Esophagus squamous epithelium (tissue), 5 donors: ENCODE results near the gene AREL1. TPM values are rescaled to one million over a fixed set of nuclear protein-coding genes. Genes with fewer than 3 reads are reported as not detected.
A peak's percentile ranks its signal among the peaks of the same experiment; 100 is the strongest.

Experiments used
- DNase-seq: peaks from one replicate; lab custom pipeline; 2025; lab: John Stamatoyannopoulos, UW
- H3K27ac ChIP-seq, 4 donors: fragments of 200-600 bp; sonication (generic); one replicate each; pipeline ENCODE4 v1.5.1; 2016 to 2019; ENCODE audit warnings: mild to moderate bottlenecking in 1 of 4
- H3K27me3 ChIP-seq, 4 donors: fragments of 200-600 bp; sonication (generic); 1 replicate in 3 of 4; 2 replicates in 1 of 4; pipeline versions ENCODE4 v1.5.1 to v1.6.0; 2017 to 2021; ENCODE audit warnings: antibody characterized with exemption in 1 of 4
- H3K36me3 ChIP-seq, 3 donors: fragments of 200-600 bp; sonication (generic); one replicate each; pipeline ENCODE4 v1.5.1; 2016 to 2019
- H3K4me1 ChIP-seq, 3 donors: fragments of 200-600 bp; sonication (generic); one replicate each; pipeline ENCODE4 v1.5.1; 2017 to 2019
- H3K4me3 ChIP-seq, 4 donors: fragments of 200-600 bp; sonication (generic); 1 replicate in 3 of 4; 2 replicates in 1 of 4; pipeline ENCODE4 v1.5.1; 2016 to 2019; ENCODE audit warnings: mild to moderate bottlenecking in 2 of 4, moderate library complexity in 1 of 4
- H3K9me3 ChIP-seq, 3 donors: fragments of 200-600 bp; sonication (generic); one replicate each; pipeline ENCODE4 v1.5.1; 2016 to 2019
- POLR2A ChIP-seq, 4 donors: fragments of 450-650 bp; IDR thresholded peaks; one replicate each; pipeline ENCODE4 v1.6.1; 2017; ENCODE audit warnings: antibody characterized with exemption in 4 of 4, mild to moderate bottlenecking in 4 of 4, moderate library complexity in 3 of 4
- WGBS, 2 donors: methylation state at CpG; one replicate each; pipeline ENCODE4 v1.1.5; 2018; 5-methylcytosine and 5-hydroxymethylcytosine counted together
- intact Hi-C: fragments of 100-400 bp; cut with DNase I; formaldehyde crosslinking; loops from one replicate; pipeline ENCODE4 v1.15.0; 2022
- total RNA-seq, 4 donors: library from RNA; depleted of rRNA; stranded (reverse); fragments of >200 nt; gene quantifications; one replicate each; pipeline ENCODE4 v1.1.0, GENCODE V29; 2016
- TF ChIP-seq, protein P1 (sequence below), 6 experiments: fragments of 450-650 bp in 4 of 6; fragments of 200-600 bp in 2 of 6; sonication (generic) in 2 of 6; IDR thresholded peaks; one replicate each; pipeline ENCODE4 v1.5.1; 2016 to 2019; ENCODE audit warnings: antibody characterized with exemption in 6 of 6, mild to moderate bottlenecking in 4 of 6, moderate library complexity in 4 of 6
- donor health status: DM: yes; HTN: yes; CAD: no.

Gene AREL1
- total RNA-seq, 4 donors from 2014 or later, result 17.0 to 21.6 (median 19.8) TPM

DNA sequence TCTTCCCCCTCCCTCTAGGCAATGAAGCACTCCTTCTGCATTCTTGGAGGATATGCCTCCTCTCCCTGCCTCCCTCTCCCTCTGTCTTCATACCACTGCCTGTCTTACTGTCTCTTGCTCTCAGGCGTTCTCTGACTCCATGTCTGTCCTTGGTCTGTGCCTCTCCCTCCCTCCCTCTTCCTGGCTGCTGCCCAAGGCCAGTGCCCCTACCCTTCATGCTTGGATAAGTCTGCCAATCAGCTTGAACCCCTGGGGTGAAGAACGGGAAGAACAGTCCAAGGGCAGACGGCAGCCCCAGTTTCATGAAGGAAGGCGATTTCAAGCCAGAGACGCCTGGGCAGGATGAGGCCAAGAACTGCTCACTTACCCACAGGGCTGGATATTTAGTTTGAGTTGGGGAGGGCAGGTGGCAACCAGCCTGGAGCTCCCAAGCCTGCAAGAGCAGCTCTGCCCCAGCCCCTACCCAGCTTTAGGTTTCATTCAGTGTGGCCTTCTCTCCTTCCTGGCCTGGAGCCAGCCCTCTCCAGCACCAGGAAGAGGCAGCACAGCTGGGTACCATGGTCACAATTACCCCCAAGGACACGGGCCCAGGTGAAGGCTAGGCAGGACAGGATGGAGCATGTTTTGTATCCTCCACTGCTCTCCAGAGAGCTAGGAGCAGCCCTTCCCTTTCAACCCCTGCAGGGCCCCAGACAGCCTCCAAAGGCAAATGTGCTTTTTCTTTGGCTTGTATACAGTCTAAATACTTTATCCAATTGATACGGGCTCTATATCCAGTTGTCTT lies 65.0 kb downstream of the AREL1 start:
- Histone ChIP-seq H3K36me3 (no peaks in the 10 kb centered on the region), H3K27ac (peak overlapping the region; percentile 51 to 74 (median 62)), H3K4me3 (no peak overlapping the region), H3K27me3 (no peaks in the 10 kb centered on the region), H3K9me3 (no peaks in the 10 kb centered on the region), H3K4me1 (peaks cover 15 to 69% (median 38%) of the 10 kb centered on the region in 3 donors)
- TF ChIP-seq, protein P1, sequence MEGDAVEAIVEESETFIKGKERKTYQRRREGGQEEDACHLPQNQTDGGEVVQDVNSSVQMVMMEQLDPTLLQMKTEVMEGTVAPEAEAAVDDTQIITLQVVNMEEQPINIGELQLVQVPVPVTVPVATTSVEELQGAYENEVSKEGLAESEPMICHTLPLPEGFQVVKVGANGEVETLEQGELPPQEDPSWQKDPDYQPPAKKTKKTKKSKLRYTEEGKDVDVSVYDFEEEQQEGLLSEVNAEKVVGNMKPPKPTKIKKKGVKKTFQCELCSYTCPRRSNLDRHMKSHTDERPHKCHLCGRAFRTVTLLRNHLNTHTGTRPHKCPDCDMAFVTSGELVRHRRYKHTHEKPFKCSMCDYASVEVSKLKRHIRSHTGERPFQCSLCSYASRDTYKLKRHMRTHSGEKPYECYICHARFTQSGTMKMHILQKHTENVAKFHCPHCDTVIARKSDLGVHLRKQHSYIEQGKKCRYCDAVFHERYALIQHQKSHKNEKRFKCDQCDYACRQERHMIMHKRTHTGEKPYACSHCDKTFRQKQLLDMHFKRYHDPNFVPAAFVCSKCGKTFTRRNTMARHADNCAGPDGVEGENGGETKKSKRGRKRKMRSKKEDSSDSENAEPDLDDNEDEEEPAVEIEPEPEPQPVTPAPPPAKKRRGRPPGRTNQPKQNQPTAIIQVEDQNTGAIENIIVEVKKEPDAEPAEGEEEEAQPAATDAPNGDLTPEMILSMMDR (IDR thresholded peaks at IDR 0.05), result no peak
- no peak for TF ChIP-seq POLR2A (IDR thresholded peaks at IDR 0.05)
- intact Hi-C loops, result no loop called here
- WGBS, 2 donors, result 10 to 23% methylated on average over 2 to 3 of the region's 7 CpGs
- no peak for DNase-seq

DNA sequence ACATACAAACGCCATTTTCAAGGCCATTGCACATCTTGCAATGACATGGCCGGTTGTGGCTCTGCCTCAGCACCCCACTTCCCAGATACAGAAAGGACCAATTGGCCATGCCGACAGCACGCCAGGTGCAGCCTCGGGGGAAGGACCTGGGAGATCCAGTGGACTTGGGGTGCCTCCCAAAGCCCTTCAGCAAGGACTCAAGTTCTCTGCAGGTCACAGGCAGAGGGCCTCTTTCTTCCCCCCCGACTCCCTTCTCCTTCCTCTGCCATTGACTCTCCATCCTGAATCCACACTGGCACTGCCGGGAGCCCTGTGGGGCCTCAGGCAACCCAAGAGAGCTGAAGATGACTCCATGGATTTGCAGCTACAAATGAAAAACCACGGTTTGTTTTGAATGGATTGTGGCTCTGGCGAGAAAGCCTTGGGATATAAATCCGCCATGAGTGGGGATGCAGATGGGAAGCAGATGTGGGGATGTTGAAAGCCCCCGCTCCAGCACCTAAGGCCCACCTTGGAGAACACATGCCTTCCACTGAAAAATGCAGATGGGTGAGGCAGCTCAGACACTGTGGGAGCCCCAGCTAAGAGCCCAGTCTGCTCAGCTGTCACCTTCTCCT lies 65.7 kb downstream of the AREL1 start:
- TF ChIP-seq POLR2A (IDR thresholded peaks at IDR 0.05), result no peak
- TF ChIP-seq, protein P1 (IDR thresholded peaks at IDR 0.05), result no peak
- intact Hi-C loops, result no loop called here
- Histone ChIP-seq H3K4me3 (no peak overlapping the region), H3K27ac (peak overlapping the region; percentile 51 to 74 (median 62)), H3K4me1 (peaks cover 15 to 62% (median 38%) of the 10 kb centered on the region in 3 donors), H3K36me3 (no peaks in the 10 kb centered on the region), H3K27me3 (peaks cover 0 to 5% (median 0%) of the 10 kb centered on the region in 4 donors), H3K9me3 (no peaks in the 10 kb centered on the region)
- no peak for DNase-seq
- WGBS, 2 donors, result 59 to 75% methylated on average over 6 to 11 of the region's 11 CpGs

DNA sequence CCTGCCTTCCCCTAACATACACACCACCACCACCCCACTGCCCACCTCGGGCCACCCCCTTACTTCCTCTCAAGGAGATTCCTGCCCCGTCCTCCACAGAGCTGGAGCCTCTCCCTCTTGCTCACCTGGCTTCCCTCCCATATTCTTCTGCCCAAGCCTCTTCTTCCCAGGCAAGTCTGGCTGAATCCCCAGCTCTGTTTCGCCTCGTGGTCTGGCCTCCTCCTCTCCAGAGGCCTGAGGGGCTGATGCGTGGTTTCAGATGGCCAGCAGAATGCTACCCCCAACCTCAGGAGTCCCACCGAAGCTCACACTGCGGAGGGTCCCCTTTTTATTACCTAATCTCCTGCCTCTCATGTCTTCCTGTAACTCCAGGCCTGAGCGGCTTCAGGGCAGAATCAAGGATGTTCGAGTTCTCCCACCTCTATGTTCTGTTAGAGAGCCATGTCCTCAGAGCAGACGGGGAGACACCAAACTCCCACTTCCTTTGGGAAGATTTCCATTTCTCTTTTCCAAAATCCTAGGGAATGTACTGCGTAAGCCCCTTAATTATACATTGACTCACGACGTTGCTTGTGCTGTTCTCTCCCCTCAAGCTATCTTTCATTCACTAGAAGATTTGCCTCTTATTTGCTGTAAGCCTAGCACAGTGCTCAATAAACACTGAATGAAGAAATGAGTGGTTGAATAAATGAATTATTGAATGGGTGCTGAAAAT lies 67.0 kb downstream of the AREL1 start:
- H3K4me3 ChIP-seq, result no peak overlapping the region
- H3K9me3 ChIP-seq, result no peaks in the 10 kb centered on the region
- H3K36me3 ChIP-seq, result no peaks in the 10 kb centered on the region
- intact Hi-C loops, result no loop called here
- H3K27ac ChIP-seq, result peak overlapping the region; percentile 20 to 65 (median 38)
- TF ChIP-seq POLR2A (IDR thresholded peaks at IDR 0.05), result no peak
- TF ChIP-seq, protein P1 (IDR thresholded peaks at IDR 0.05), result no peak
- H3K4me1 ChIP-seq, result peaks cover 15 to 59% (median 38%) of the 10 kb centered on the region in 3 donors
- DNase-seq, result no peak
- WGBS, 2 donors, result 34 to 42% methylated on average over 13 of the region's 13 CpGs
- peaks cover 0 to 8% (median 0%) of the 10 kb centered on the region in 4 donors for H3K27me3 ChIP-seq

DNA sequence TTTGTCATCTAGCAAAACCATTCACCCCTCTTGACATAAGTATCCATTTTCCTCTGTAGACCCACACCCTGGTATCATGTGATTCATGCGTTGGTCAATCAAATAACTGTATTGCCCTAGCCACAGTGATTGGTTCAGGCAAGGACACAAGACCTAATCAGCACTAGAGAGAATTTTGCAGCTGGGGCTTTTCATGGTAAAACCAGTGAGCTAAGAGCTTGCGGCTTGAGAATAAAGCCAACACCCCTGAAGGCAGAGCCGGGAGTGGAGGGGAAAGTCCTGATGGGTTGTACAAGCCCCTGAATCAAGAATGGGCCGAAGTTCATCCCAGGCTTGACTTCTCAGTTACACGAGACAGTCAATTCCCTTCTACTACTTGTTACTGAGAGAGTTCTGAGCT lies 67.6 kb downstream of the AREL1 start:
- intact Hi-C loops, result no loop called here
- H3K27ac ChIP-seq, result peak overlapping the region in 3 of 4 donors; percentile 30 to 65 (median 45)
- H3K36me3 ChIP-seq, result no peaks in the 10 kb centered on the region
- peaks cover 15 to 52% (median 38%) of the 10 kb centered on the region in 3 donors for H3K4me1 ChIP-seq
- no peak overlapping the region for H3K4me3 ChIP-seq
- 47 to 48% methylated on average over 2 to 4 of the region's 5 CpGs for WGBS, 2 donors
- TF ChIP-seq, protein P1 (IDR thresholded peaks at IDR 0.05), result no peak
- TF ChIP-seq POLR2A (IDR thresholded peaks at IDR 0.05), result no peak
- no peak for DNase-seq
- peaks cover 0 to 8% (median 0%) of the 10 kb centered on the region in 4 donors for H3K27me3 ChIP-seq
- H3K9me3 ChIP-seq, result no peaks in the 10 kb centered on the region
